Kidney (tissue), 14 donors: ENCODE data around the gene DDX31. TPM values are rescaled to one million over a fixed set of nuclear protein-coding genes. Genes with fewer than 3 reads are reported as not detected.

Experiments
- DNase-seq, 5 donors: peaks; one replicate each; pipeline ENCODE4 v3.0.0-alpha.2; 2013 to 2020
- FAIRE-seq: peaks from 2 replicates; lab custom pipeline; 2012; peaks lifted over from hg19 to GRCh38; lab: Jason Lieb, UNC
- H3K27ac ChIP-seq, 2 donors: one replicate each; pipeline ENCODE4 v1.7.0; 2013; ENCODE audit warnings: low read depth in 2 of 2, low read length in 2 of 2, inconsistent platforms in 1 of 2
- H3K27me3 ChIP-seq: one replicate; pipeline ENCODE4 v1.7.1; 2013; ENCODE audit warnings: low read length, inconsistent platforms; ENCODE audit not compliant: control insufficient read depth, insufficient read depth
- H3K36me3 ChIP-seq, 3 donors: one replicate each; pipeline versions ENCODE4 v1.7.0 to v1.7.1; 2013; ENCODE audit warnings: low read length in 3 of 3, control low read depth in 1 of 3, inconsistent platforms in 1 of 3; ENCODE audit not compliant: insufficient read depth in 3 of 3, control insufficient read depth in 2 of 3
- H3K4me1 ChIP-seq, 3 donors: one replicate each; pipeline versions ENCODE4 v1.7.0 to v1.7.1; 2013; ENCODE audit warnings: low read length in 3 of 3, inconsistent platforms in 1 of 3, low read depth in 1 of 3; ENCODE audit not compliant: control insufficient read depth in 2 of 3, insufficient read depth in 2 of 3
- H3K4me3 ChIP-seq, 3 donors: one replicate each; pipeline versions ENCODE4 v1.7.0 to v1.8.1; 2013; ENCODE audit warnings: low read length in 3 of 3, control low read depth in 1 of 3, inconsistent platforms in 1 of 3
- H3K9ac ChIP-seq, 3 donors: one replicate each; pipeline versions ENCODE4 v1.7.0 to v1.7.1; 2013; ENCODE audit warnings: low read length in 3 of 3, control low read depth in 1 of 3, inconsistent platforms in 1 of 3
- H3K9me3 ChIP-seq, 3 donors: one replicate each; pipeline versions ENCODE4 v1.7.0 to v1.7.1; 2013; ENCODE audit warnings: low read length in 3 of 3, control low read depth in 1 of 3, inconsistent platforms in 1 of 3; ENCODE audit not compliant: control insufficient read depth in 2 of 3, insufficient read depth in 1 of 3
- intact Hi-C: fragments of 100-400 bp; cut with DNase I; formaldehyde crosslinking; loops from one replicate; pipeline ENCODE4 v1.11.1; 2022
- polyA plus RNA-seq: library from polyadenylated mRNA; stranded (reverse); fragments of 350-450 nt; fragmentation: Illumina TruSeq; extraction: RNeasy Lipid Tissue Mini Kit (QIAGEN cat#74804); gene quantifications from one replicate; pipeline ENCODE4 v1.2.3, GENCODE V29; 2014; ENCODE audit warnings: low read depth, low replicate concordance; ENCODE audit not compliant: insufficient read depth
- total RNA-seq: library from RNA; stranded (reverse); fragmentation: NEBNext Ultra II Directional; extraction: Animal tissue kit (Norgen Biotek cat#: 25700); gene quantifications from one replicate; pipeline ENCODE4 v1.2.1, GENCODE V29; 2021
- TF ChIP-seq, protein P1 (sequence below): IDR thresholded peaks from 3 replicates; pipeline ENCODE4 v1.5.1; 2012; ENCODE audit warnings: mild to moderate bottlenecking, moderate library complexity, borderline replicate concordance; ENCODE audit not compliant: insufficient read depth; ENCODE audit errors: extremely low read depth
- donor health status: control.
- donor health status: control.
- donor health status: control.
- donor health status: control.
- donor health status: control.
- donor health status: DM: yes; HTN: yes; CAD: no.
- donor health status: Normal renal cell carcinoma (clear cell type).

Gene DDX31
- total and polyA plus RNA-seq, 2 donors from 2014 or later, result 6.4 to 27.6 TPM

DNA sequence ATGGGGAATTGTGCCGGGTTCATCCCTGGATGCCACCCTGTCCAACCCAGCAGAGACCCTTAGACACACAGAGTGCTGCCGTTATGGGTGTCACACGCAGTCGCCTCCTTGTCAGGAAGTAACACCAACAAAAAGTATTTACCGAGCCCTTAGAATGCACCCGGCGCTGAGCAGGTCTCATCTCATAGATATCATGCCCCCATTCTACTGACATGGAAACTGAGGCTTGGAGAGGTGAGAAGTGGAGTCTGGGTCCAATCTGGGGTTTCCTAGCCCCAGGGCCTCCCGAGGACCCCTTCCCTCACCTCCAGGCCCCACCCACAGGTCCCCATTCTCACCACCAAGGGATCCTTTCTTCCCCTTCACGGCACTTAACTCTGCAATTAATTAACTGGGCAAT is 124.2 kb downstream of the DDX31 start:
- Histone ChIP-seq H3K4me1 (peaks cover 0 to 2% (median 0%) of the 10 kb centered on the region in 3 donors), H3K27ac (no peak overlapping the region), H3K9ac (no peak overlapping the region), H3K27me3 (no peaks in the 10 kb centered on the region), H3K36me3 (no peaks in the 10 kb centered on the region), H3K4me3 (no peak overlapping the region), H3K9me3 (no peaks in the 10 kb centered on the region)
- peak in 1 of 5 donors; percentile 12 for DNase-seq
- intact Hi-C loops, result no loop called here
- TF ChIP-seq, protein P1, sequence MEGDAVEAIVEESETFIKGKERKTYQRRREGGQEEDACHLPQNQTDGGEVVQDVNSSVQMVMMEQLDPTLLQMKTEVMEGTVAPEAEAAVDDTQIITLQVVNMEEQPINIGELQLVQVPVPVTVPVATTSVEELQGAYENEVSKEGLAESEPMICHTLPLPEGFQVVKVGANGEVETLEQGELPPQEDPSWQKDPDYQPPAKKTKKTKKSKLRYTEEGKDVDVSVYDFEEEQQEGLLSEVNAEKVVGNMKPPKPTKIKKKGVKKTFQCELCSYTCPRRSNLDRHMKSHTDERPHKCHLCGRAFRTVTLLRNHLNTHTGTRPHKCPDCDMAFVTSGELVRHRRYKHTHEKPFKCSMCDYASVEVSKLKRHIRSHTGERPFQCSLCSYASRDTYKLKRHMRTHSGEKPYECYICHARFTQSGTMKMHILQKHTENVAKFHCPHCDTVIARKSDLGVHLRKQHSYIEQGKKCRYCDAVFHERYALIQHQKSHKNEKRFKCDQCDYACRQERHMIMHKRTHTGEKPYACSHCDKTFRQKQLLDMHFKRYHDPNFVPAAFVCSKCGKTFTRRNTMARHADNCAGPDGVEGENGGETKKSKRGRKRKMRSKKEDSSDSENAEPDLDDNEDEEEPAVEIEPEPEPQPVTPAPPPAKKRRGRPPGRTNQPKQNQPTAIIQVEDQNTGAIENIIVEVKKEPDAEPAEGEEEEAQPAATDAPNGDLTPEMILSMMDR, result no peak
- FAIRE-seq, result no peak

DNA sequence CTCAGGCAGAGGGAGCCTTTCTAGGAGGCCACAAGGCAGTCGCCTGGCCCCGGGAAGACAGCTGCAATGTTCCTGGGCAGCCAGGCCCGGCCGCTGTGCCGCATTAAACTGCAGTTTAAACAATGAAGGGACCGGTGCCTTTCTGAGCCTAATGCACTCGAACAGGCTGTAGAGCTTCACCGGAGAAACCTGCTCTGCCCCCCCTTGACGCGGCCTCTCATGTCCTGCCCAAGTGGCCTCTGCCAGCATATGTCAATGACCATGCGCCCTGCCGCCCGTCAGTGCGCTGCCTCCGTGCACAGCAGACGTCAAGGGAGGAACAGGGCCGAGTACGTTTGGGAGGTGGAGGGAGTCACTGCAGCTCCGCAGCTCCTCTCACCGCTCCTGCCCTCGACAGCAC is 125.8 kb downstream of the DDX31 start:
- H3K4me3 ChIP-seq, result no peak overlapping the region
- no peaks in the 10 kb centered on the region for H3K27me3 ChIP-seq
- FAIRE-seq (no peak), DNase-seq (peak in 2 of 5 donors; percentile 60 to 63)
- no peaks in the 10 kb centered on the region for H3K9me3 ChIP-seq
- H3K27ac ChIP-seq, result no peak overlapping the region
- intact Hi-C loops, result no loop called here
- H3K36me3 ChIP-seq, result no peaks in the 10 kb centered on the region
- TF ChIP-seq, protein P1, result no peak
- H3K4me1 ChIP-seq, result peaks cover 0 to 2% (median 0%) of the 10 kb centered on the region in 3 donors
- H3K9ac ChIP-seq, result no peak overlapping the region

DNA sequence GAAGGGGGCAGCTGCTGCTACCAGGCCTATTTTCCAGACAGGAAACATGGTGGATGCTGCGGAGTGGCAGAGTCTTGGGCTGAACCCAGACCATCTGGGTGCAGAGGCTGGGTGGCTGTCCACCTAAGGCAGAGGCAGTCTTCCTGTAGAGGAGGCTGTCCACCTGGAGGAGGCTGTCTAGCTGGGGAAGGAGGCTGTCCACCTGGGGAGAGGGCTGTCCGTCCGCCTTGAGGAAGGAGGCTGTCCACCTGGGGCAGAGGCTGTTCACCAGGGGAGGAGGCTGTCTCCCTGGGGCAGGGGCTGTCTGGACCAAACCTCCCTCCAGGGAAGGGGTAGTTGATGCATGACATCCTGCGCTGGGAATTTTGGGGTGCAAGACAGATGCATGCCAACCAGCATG is 126.5 kb downstream of the DDX31 start:
- H3K4me1 ChIP-seq, result peaks cover 0 to 2% (median 0%) of the 10 kb centered on the region in 3 donors
- H3K9me3 ChIP-seq, result no peaks in the 10 kb centered on the region
- DNase-seq, result no peak
- no peaks in the 10 kb centered on the region for H3K36me3 ChIP-seq
- no peak overlapping the region for H3K9ac ChIP-seq
- no peak overlapping the region for H3K4me3 ChIP-seq
- intact Hi-C loops, result no loop called here
- FAIRE-seq, result no peak
- H3K27ac ChIP-seq, result no peak overlapping the region
- TF ChIP-seq, protein P1, result no peak
- no peaks in the 10 kb centered on the region for H3K27me3 ChIP-seq

Other genes with a start within 250 kb of the DDX31 start
- gene BARHL1, start 87.4 kb downstream of the DDX31 start, total RNA-seq, result not detected
- gene BARHL1, start 87.4 kb downstream of the DDX31 start, polyA plus RNA-seq, result not detected
- gene GTF3C4, start 481 bp upstream of the DDX31 start, total RNA-seq, result 21.0 TPM
- gene GTF3C4, start 481 bp upstream of the DDX31 start, polyA plus RNA-seq, result 3.7 TPM
- gene AK8, start 208.3 kb upstream of the DDX31 start, total RNA-seq, result 6.3 TPM
- gene AK8, start 208.3 kb upstream of the DDX31 start, polyA plus RNA-seq, result 6.2 TPM
- gene SPACA9, start 208.9 kb upstream of the DDX31 start, total RNA-seq, result 8.7 TPM
- gene SPACA9, start 208.9 kb upstream of the DDX31 start, polyA plus RNA-seq, result 17.1 TPM